Transverse colon (tissue), 4 donors: ENCODE results near the gene C1QL1.

Experiments used
- EP300 ChIP-seq: sonication (generic); formaldehyde crosslinking; IDR thresholded peaks from one replicate; pipeline ENCODE4 v1.6.1; 2017; ENCODE audit warnings: antibody characterized with exemption, low read depth
- POLR2A ChIP-seq: fragments of 450-650 bp; IDR thresholded peaks from one replicate; pipeline ENCODE4 v1.6.1; 2016; ENCODE audit warnings: antibody characterized with exemption, mild to moderate bottlenecking, moderate library complexity
- POLR2AphosphoS5 ChIP-seq, 3 donors: sonication (generic); formaldehyde crosslinking; IDR thresholded peaks; one replicate each; pipeline ENCODE4 v1.6.1; 2016; ENCODE audit warnings: antibody characterized with exemption in 3 of 3
- TF ChIP-seq, protein P1 (sequence below), 5 experiments: fragments of 200-600 bp in 3 of 5; fragments of 450-650 bp in 2 of 5; sonication (generic) in 3 of 5; IDR thresholded peaks; 1 replicate in 2 of 5; 2 replicates in 3 of 5; pipeline ENCODE4 v1.5.1; 2016 to 2017; ENCODE audit warnings: antibody characterized with exemption in 5 of 5, inconsistent platforms in 3 of 5, mild to moderate bottlenecking in 2 of 5, moderate library complexity in 1 of 5

DNA sequence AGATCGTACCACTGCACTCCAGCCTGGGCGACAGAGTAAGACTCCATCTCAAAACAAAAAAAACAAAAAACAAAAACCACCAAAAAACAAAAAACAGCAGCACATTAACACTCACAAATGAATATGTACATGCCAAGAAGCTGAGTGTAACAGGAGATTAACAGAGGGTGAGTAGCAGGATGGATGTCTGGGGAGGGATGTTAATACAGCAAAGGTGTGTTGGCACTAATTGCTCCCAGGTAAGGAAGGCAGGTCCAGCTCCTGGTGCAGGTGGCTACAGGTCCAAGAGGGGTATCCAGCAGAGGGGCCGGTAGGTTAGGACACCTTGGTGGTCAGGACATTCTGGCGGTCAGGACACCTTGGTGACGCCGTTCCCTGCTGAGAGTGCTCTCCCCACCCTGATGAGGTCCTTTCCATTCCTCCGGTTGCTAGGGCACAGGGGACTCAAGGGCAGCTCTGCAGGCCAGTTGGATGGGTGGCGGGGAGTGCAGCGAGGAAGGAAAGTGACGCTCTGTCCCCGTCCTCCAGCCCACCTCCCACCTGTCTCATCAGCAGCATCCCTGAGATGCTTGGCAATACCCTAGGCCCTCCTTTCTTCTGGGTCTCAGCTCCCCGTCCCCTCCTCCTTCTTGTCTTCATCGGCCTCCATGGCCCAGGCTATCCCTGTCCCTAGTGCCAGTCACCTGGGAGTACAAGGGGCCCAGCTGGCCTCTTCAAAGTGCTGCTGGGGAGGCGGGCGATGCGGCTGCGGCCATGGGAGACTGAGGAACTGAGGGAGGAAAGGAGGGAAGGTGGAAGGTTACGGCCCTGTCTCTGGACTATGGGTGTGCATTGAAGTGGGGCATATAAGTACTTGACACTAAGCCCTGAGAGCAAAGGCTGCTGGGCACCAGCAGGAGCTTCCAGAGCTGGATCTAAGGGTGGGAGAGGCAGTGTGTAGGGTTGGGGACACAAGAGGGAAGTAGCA is 42.1 kb downstream of the C1QL1 start:
- TF ChIP-seq, protein P1, sequence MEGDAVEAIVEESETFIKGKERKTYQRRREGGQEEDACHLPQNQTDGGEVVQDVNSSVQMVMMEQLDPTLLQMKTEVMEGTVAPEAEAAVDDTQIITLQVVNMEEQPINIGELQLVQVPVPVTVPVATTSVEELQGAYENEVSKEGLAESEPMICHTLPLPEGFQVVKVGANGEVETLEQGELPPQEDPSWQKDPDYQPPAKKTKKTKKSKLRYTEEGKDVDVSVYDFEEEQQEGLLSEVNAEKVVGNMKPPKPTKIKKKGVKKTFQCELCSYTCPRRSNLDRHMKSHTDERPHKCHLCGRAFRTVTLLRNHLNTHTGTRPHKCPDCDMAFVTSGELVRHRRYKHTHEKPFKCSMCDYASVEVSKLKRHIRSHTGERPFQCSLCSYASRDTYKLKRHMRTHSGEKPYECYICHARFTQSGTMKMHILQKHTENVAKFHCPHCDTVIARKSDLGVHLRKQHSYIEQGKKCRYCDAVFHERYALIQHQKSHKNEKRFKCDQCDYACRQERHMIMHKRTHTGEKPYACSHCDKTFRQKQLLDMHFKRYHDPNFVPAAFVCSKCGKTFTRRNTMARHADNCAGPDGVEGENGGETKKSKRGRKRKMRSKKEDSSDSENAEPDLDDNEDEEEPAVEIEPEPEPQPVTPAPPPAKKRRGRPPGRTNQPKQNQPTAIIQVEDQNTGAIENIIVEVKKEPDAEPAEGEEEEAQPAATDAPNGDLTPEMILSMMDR (IDR thresholded peaks at IDR 0.05) = no peak
- no peak for TF ChIP-seq POLR2A
- TF ChIP-seq POLR2AphosphoS5 (IDR thresholded peaks at IDR 0.05) = no peak
- no peak for TF ChIP-seq EP300
